Stomach smooth muscle (tissue), 2 donors: ENCODE measurements around the gene USP20.
A peak's percentile ranks its signal among the peaks of the same experiment; 100 is the strongest.

Experiments
- H3K27ac ChIP-seq: one replicate; pipeline ENCODE4 v1.7.0; 2013; ENCODE audit warnings: mild to moderate bottlenecking, low read length, inconsistent platforms
- H3K27me3 ChIP-seq, 2 donors: one replicate each; pipeline ENCODE4 v1.7.0; 2013; ENCODE audit warnings: low read length in 2 of 2; ENCODE audit not compliant: insufficient read depth in 2 of 2, control insufficient read depth in 1 of 2
- H3K36me3 ChIP-seq, 2 donors: one replicate each; pipeline ENCODE4 v1.7.0; 2013; ENCODE audit warnings: low read length in 2 of 2; ENCODE audit not compliant: control insufficient read depth in 2 of 2, insufficient read depth in 2 of 2
- H3K4me1 ChIP-seq: one replicate; pipeline ENCODE4 v1.7.0; 2013; ENCODE audit warnings: low read length; ENCODE audit not compliant: control insufficient read depth, insufficient read depth
- H3K4me3 ChIP-seq, 2 donors: one replicate each; pipeline ENCODE4 v1.7.0; 2013; ENCODE audit warnings: low read length in 2 of 2
- H3K9ac ChIP-seq, 2 donors: one replicate each; pipeline ENCODE4 v1.7.0; 2013; ENCODE audit warnings: low read length in 2 of 2, mild to moderate bottlenecking in 1 of 2
- H3K9me3 ChIP-seq, 2 donors: one replicate each; pipeline ENCODE4 v1.7.0; 2013; ENCODE audit warnings: low read length in 2 of 2; ENCODE audit not compliant: control insufficient read depth in 2 of 2
- donor health status: healthy.
- donor health status: Pancreatic carcinoma.

Gene USP20

DNA sequence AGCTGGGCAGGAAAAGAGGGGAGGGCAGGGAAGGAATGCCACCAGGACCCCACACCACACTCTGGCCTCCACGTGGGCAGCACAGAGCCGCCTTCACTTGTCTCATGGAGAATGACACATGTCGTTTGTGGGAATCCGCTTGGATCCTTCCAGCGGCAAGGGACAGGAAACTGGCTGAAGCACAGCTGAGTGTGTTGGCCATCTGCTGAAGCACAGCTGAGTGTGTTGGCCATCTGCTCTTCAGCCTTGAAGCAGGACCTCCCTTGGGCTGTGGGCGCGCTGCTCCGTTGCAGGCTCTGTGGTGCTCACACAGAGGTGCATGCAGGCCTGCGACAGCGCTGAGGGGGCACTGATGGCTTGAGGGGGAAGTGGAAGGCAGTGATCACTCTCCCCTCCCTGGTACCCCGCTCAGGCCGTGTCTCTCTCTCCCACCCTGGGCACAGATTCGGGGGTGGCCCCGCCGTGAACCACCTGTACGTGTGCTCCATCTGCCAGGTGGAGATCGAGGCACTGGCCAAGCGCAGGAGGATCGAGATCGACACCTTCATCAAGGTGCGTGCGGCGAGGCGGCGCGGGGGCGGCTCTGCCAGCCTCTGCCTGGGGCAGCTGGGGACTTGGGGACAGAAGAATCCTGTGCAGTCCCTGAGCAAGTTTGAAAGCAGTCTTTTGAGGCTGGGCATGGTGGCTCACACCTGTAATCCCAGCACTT lies 40.6 kb downstream of the USP20 start:
- H3K36me3 ChIP-seq = peaks cover 44 to 45% of the 10 kb centered on the region in 2 donors
- H3K4me3 ChIP-seq = no peak overlapping the region
- no peak overlapping the region for H3K9ac ChIP-seq
- H3K27ac ChIP-seq = no peak overlapping the region
- peaks cover 11% of the 10 kb centered on the region for H3K4me1 ChIP-seq
- no peaks in the 10 kb centered on the region for H3K27me3 ChIP-seq
- no peaks in the 10 kb centered on the region for H3K9me3 ChIP-seq

- no peak overlapping the region for H3K27ac ChIP-seq
- H3K27me3 ChIP-seq = no peaks in the 10 kb centered on the region
- no peaks in the 10 kb centered on the region for H3K9me3 ChIP-seq
- peaks cover 44 to 51% of the 10 kb centered on the region in 2 donors for H3K36me3 ChIP-seq
- no peak overlapping the region for H3K4me3 ChIP-seq
- no peak overlapping the region for H3K9ac ChIP-seq
- H3K4me1 ChIP-seq = peaks cover 21% of the 10 kb centered on the region
Measured at GRCh38 chr9:129876815-129877214, 41.6 kb downstream of the USP20 start.

DNA sequence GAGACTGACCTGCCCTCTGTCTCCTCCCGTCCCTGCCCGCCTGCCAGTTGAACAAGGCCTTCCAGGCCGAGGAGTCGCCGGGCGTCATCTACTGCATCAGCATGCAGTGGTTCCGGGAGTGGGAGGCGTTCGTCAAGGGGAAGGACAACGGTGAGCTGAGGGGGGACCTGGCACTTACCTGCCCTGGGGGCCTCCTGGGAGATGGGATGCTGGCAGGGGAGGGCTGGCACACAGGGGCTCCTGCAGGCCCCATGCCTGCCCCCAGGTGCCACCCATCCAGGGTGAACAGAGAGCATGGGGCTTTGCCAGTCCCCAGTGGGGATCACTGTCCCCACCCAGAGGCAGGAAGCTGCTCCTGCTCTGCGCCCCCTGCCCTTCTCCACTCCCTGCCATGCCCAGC lies 43.0 kb downstream of the USP20 start:
- Histone ChIP-seq H3K4me1 (peaks cover 24% of the 10 kb centered on the region), H3K4me3 (no peak overlapping the region), H3K9me3 (no peaks in the 10 kb centered on the region), H3K27ac (no peak overlapping the region), H3K9ac (no peak overlapping the region), H3K27me3 (no peaks in the 10 kb centered on the region), H3K36me3 (peaks cover 53 to 58% of the 10 kb centered on the region in 2 donors)

- Histone ChIP-seq H3K9me3 (no peaks in the 10 kb centered on the region), H3K27me3 (no peaks in the 10 kb centered on the region), H3K36me3 (peaks cover 46 to 49% of the 10 kb centered on the region in 2 donors), H3K4me1 (peaks cover 30% of the 10 kb centered on the region), H3K9ac (no peak overlapping the region), H3K4me3 (no peak overlapping the region), H3K27ac (no peak overlapping the region)
Measured at GRCh38 chr9:129879103-129879699, 43.9 kb downstream of the USP20 start.

DNA sequence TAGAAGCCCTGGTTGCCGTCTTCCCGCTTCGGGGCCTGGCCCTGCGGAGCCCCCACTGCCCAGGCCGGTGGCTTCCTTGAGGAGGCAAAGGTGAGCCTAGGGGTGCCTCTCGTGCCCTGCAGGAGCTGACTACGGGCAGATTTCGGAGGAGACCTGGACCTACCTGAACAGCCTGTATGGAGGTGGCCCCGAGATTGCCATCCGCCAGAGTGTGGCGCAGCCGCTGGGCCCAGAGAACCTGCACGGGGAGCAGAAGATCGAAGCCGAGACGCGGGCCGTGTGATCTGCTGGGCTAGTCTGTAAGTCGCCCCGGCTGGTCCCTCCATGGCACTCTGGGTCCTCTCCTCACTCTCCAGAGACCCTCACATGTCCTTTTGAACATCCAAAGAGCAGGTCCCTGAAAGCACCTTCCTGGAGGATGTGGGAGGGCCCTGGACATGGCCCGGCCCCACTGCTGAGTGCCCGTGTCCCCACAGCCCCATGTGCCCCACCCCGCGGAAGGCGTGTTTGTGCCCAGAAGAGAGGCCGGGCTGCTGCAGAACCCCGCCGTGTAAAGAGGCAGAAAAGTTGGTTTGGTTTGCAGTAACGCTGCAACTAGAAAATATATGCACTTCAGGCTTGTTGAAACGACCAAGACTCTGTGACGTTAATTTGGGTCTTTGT lies 44.9 kb downstream of the USP20 start:
- Histone ChIP-seq H3K27ac (peak overlapping the region; percentile 53), H3K9ac (peak overlapping the region in 1 of 2 donors; percentile 14)

DNA sequence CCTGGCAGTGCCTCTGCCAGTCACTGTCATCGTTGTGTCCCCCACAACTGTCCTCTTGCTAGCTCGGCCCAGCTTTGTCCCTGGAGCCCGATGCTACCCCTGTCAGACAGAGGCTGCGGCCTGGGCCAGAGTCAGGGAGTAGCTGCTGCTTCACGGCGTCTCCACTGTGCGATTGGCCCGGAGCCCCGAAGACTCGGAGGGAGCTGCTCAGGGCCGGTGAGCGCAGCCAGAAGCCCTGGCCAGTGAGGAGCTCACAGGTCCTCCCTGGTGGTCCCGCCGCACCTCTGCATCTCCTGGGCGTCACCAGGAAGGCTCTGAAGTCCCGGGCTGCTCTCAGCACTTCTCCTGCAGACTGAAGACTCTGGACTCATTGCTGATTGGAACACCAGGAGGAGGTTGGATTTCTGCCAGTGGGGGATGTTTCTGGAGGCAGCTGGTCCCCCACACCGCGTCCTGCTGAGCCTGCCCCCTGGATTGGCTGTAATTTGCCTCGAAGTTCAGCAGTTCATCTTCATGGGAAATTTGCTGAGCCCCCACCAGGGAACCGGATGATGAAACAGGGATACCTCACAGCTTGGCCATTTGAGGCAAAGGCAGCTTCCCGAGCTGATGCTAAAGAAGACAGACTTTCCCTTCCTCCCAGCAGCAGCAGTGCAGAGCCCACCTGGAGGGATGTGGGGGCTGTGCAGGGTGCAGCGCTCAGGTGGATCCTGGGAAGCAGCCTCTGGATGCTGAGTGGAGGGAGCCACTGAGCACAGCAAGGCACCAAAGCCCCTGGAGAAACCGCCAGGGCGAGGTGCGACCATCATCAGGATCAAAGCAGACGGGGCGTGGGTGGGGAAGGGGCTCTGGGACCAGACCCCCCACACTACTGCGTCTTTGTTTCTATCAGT lies 45.6 kb downstream of the USP20 start:
- Histone ChIP-seq H3K9ac (peak overlapping the region in 1 of 2 donors; percentile 14), H3K36me3 (peaks cover 31 to 32% of the 10 kb centered on the region in 2 donors), H3K4me3 (no peak overlapping the region), H3K27me3 (no peaks in the 10 kb centered on the region), H3K27ac (peak overlapping the region; percentile 53), H3K4me1 (peaks cover 45% of the 10 kb centered on the region), H3K9me3 (no peaks in the 10 kb centered on the region)

More for the DNA sequence above, 44.9 kb downstream of the USP20 start:
- H3K27me3 ChIP-seq = no peaks in the 10 kb centered on the region
- peaks cover 37 to 39% of the 10 kb centered on the region in 2 donors for H3K36me3 ChIP-seq
- no peak overlapping the region for H3K4me3 ChIP-seq
- H3K9me3 ChIP-seq = no peaks in the 10 kb centered on the region
- peaks cover 39% of the 10 kb centered on the region for H3K4me1 ChIP-seq

GRCh38 chr9:129881547-129882324 lies 46.5 kb downstream of the USP20 start:
- H3K9ac ChIP-seq = no peak overlapping the region
- H3K4me1 ChIP-seq = peaks cover 53% of the 10 kb centered on the region
- H3K9me3 ChIP-seq = no peaks in the 10 kb centered on the region
- H3K36me3 ChIP-seq = peaks cover 25 to 27% of the 10 kb centered on the region in 2 donors
- H3K27me3 ChIP-seq = no peaks in the 10 kb centered on the region
- peak overlapping the region; percentile 53 for H3K27ac ChIP-seq
- no peak overlapping the region for H3K4me3 ChIP-seq

DNA sequence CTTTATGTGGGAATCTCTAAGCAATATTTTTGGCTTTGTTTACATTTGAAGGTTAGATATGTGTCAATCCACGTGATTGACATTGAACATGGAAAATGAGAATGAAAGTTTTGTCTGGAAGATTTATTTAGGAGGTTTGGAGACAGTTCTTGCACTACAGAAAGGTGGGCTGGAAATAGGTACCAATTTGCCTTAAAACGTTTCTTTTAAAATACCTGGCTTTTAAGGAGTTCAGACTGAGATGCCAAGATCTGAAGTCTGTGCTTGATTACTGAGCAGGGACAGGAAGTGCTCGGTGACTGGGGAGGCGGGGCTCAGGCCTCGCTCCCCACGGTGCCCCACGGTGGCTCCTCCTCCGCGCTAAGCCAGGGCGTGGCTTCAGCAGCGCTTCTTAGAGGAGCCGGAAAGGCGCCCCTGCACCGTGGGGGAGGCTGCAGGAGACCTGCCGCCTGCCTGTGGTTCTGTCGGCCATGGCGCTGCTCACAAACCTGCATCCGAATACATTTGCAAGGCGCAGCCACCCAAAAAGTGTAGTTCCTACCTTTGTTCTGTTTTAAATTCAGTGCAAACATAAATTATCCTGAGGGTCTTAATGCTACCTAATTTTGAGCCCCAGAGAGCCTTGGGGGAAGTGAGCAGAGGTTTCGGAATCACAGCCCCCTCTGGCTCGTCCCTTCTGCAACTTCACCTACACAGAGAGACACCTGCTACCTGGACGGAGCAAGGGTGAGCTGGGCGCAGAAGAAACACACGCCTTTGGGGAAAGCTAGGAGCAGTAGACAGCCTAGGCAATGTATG lies 49.2 kb downstream of the USP20 start:
- no peaks in the 10 kb centered on the region for H3K9me3 ChIP-seq
- H3K9ac ChIP-seq = peak overlapping the region; percentile 29 to 44
- H3K27ac ChIP-seq = peak overlapping the region; percentile 62
- H3K36me3 ChIP-seq = peaks cover 27 to 30% of the 10 kb centered on the region in 2 donors
- H3K27me3 ChIP-seq = no peaks in the 10 kb centered on the region
- peaks cover 61% of the 10 kb centered on the region for H3K4me1 ChIP-seq
- H3K4me3 ChIP-seq = peak overlapping the region; percentile 54 to 70

DNA sequence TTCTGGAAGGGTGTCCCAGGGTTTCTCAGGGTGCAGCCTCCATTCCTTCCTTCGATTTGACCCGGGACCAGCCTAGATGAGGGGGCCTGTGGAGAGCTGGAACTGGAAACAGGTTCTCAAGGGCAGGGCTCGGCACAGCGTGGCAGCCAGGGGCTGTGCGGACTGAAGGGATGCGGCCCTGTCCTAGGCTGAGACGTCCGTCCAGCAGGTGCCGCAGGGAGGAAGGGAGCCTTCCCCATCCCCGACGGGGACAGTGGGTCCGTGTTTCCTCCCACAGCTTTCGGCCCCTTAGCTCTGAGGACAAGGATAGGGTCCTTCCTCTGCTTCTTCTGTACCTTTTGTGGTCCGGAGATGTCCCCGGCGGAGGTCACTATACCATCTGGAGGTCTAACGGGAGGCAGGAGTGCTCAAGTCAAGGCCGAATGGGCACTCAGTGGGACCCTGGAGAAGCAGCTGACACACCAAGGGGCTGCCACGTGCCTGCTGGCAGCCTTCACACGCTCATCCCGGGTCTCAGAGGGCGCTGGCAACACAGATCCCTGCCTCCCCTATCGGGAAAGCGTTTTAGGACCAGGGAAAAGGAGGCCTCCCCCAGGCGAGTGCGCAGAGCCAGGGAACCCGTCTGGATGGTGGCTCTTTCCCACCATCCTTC lies 49.9 kb downstream of the USP20 start:
- Histone ChIP-seq H3K9ac (peak overlapping the region; percentile 11 to 51), H3K4me3 (peak overlapping the region; percentile 38 to 70), H3K4me1 (peaks cover 60% of the 10 kb centered on the region), H3K27me3 (no peaks in the 10 kb centered on the region), H3K9me3 (no peaks in the 10 kb centered on the region), H3K36me3 (peaks cover 29 to 32% of the 10 kb centered on the region in 2 donors), H3K27ac (peak overlapping the region; percentile 62)
